ENCODE data around the gene FCHSD2. TPM values are rescaled to one million over a fixed set of nuclear protein-coding genes. Genes with fewer than 3 reads are reported as not detected.
"Not testable (repeated sequence)": the region's sequence is repeated elsewhere in the genome, so short reads cannot be mapped to it uniquely, and the experiment has no call there.

FCHSD2 gene
- polyA plus RNA-seq, 1 donor from 2014 or later = 72.1 TPM

- Mint-ChIP-seq H3K36me3 (peaks cover 16% of the 10 kb centered on the region), H3K27me3 (no peaks in the 10 kb centered on the region)
Measured at GRCh38 chr11:73099512-73100266, 42.4 kb downstream of the FCHSD2 start.

GRCh38 chr11:73095613-73096012 is 46.5 kb downstream of the FCHSD2 start:
- peaks cover 41 to 55% (median 50%) of the 10 kb centered on the region in 3 donors for H3K4me1 Mint-ChIP-seq
- peak overlapping the region in 2 of 4 donors; percentile 2 to 72 for H3K4me3 Mint-ChIP-seq
- no peaks in the 10 kb centered on the region for H3K27me3 Mint-ChIP-seq
- H3K36me3 Mint-ChIP-seq = peaks cover 23% of the 10 kb centered on the region
- no peaks in the 10 kb centered on the region for H3K9me3 Mint-ChIP-seq
- peak overlapping the region; percentile 16 to 65 (median 57) for H3K27ac Mint-ChIP-seq

More at GRCh38 chr11:73099512-73100266, 42.4 kb downstream of the FCHSD2 start:
- Mint-ChIP-seq H3K4me1 (peaks cover 50 to 63% (median 57%) of the 10 kb centered on the region in 3 donors), H3K27ac (peak overlapping the region; percentile 64 to 93 (median 92)), H3K4me3 (peak overlapping the region in 3 of 4 donors; percentile 23 to 65 (median 34)), H3K9me3 (peaks cover 0 to 3% (median 0%) of the 10 kb centered on the region in 3 donors)

- Mint-ChIP-seq H3K4me3 (peak overlapping the region in 1 of 4 donors; percentile 55), H3K27ac (peak overlapping the region; percentile 54 to 89 (median 60)), H3K36me3 (peaks cover 20% of the 10 kb centered on the region), H3K27me3 (no peaks in the 10 kb centered on the region), H3K4me1 (peaks cover 45 to 56% (median 47%) of the 10 kb centered on the region in 3 donors), H3K9me3 (no peaks in the 10 kb centered on the region)
Measured at GRCh38 chr11:73091521-73092305, 50.4 kb downstream of the FCHSD2 start.

GRCh38 chr11:73087730-73088129 is 54.4 kb downstream of the FCHSD2 start:
- peak overlapping the region in 2 of 4 donors; percentile 71 to 78 for H3K4me3 Mint-ChIP-seq
- H3K4me1 Mint-ChIP-seq = peaks cover 43 to 58% (median 48%) of the 10 kb centered on the region in 3 donors
- H3K36me3 Mint-ChIP-seq = peaks cover 17% of the 10 kb centered on the region
- no peaks in the 10 kb centered on the region for H3K27me3 Mint-ChIP-seq
- H3K9me3 Mint-ChIP-seq = no peaks in the 10 kb centered on the region
- peak overlapping the region; percentile 43 to 71 (median 63) for H3K27ac Mint-ChIP-seq

GRCh38 chr11:73085189-73085875 is 56.8 kb downstream of the FCHSD2 start:
- Mint-ChIP-seq H3K9me3 (no peaks in the 10 kb centered on the region), H3K4me1 (peaks cover 32 to 51% (median 39%) of the 10 kb centered on the region in 3 donors)

GRCh38 chr11:73078631-73079030 is 63.5 kb downstream of the FCHSD2 start:
- Mint-ChIP-seq H3K27ac (peak overlapping the region in 1 of 3 donors; percentile 46), H3K27me3 (no peaks in the 10 kb centered on the region), H3K4me1 (peaks cover 31 to 57% (median 31%) of the 10 kb centered on the region in 3 donors), H3K9me3 (peaks cover 0 to 7% (median 0%) of the 10 kb centered on the region in 3 donors), H3K36me3 (peaks cover 27% of the 10 kb centered on the region), H3K4me3 (peak overlapping the region in 2 of 4 donors; percentile 1 to 76)

More at GRCh38 chr11:73085189-73085875, 56.8 kb downstream of the FCHSD2 start:
- H3K4me3 Mint-ChIP-seq = peak overlapping the region in 3 of 4 donors; percentile 13 to 63 (median 23)
- H3K27ac Mint-ChIP-seq = peak overlapping the region; percentile 36 to 84 (median 57)
- peaks cover 14% of the 10 kb centered on the region for H3K36me3 Mint-ChIP-seq
- H3K27me3 Mint-ChIP-seq = no peaks in the 10 kb centered on the region

- Mint-ChIP-seq H3K27ac (no peak overlapping the region), H3K9me3 (peaks cover 0 to 7% (median 0%) of the 10 kb centered on the region in 3 donors), H3K36me3 (peaks cover 27% of the 10 kb centered on the region), H3K27me3 (no peaks in the 10 kb centered on the region), H3K4me3 (no peak overlapping the region), H3K4me1 (peaks cover 36 to 62% (median 40%) of the 10 kb centered on the region in 3 donors)
Measured at GRCh38 chr11:73077454-73077853, 64.7 kb downstream of the FCHSD2 start.

GRCh38 chr11:73074319-73074718 is 67.8 kb downstream of the FCHSD2 start:
- Mint-ChIP-seq H3K4me1 (peaks cover 54 to 65% (median 55%) of the 10 kb centered on the region in 3 donors), H3K27me3 (no peaks in the 10 kb centered on the region), H3K27ac (peak overlapping the region in 2 of 3 donors; percentile 64 to 93), H3K9me3 (peaks cover 0 to 7% (median 0%) of the 10 kb centered on the region in 3 donors), H3K36me3 (peaks cover 21% of the 10 kb centered on the region), H3K4me3 (peak overlapping the region in 2 of 4 donors; percentile 67 to 85)

GRCh38 chr11:73072935-73073481 is 69.1 kb downstream of the FCHSD2 start:
- H3K27ac Mint-ChIP-seq = peak overlapping the region; percentile 0 to 28 (median 21)
- no peaks in the 10 kb centered on the region for H3K27me3 Mint-ChIP-seq
- H3K4me1 Mint-ChIP-seq = peaks cover 49 to 58% (median 51%) of the 10 kb centered on the region in 3 donors
- H3K4me3 Mint-ChIP-seq = peak overlapping the region; percentile 8 to 87 (median 66)
- peaks cover 11% of the 10 kb centered on the region for H3K36me3 Mint-ChIP-seq
- peaks cover 0 to 7% (median 0%) of the 10 kb centered on the region in 3 donors for H3K9me3 Mint-ChIP-seq

- Mint-ChIP-seq H3K4me3 (no peak overlapping the region), H3K27ac (peak overlapping the region in 2 of 3 donors; percentile 23 to 31)
Measured at GRCh38 chr11:73070653-73071052, 71.5 kb downstream of the FCHSD2 start.

GRCh38 chr11:73061857-73062424 is 80.2 kb downstream of the FCHSD2 start:
- Mint-ChIP-seq H3K4me1 (peaks cover 65 to 85% (median 67%) of the 10 kb centered on the region in 3 donors), H3K4me3 (peak overlapping the region in 1 of 4 donors; percentile 31), H3K27ac (peak overlapping the region in 2 of 3 donors; percentile 35 to 87), H3K36me3 (peaks cover 11% of the 10 kb centered on the region)
- H3K9me3 Mint-ChIP-seq, H3K27me3 Mint-ChIP-seq: not testable (repeated sequence)

More at GRCh38 chr11:73070653-73071052, 71.5 kb downstream of the FCHSD2 start:
- Mint-ChIP-seq H3K27me3 (no peaks in the 10 kb centered on the region), H3K36me3 (peaks cover 14% of the 10 kb centered on the region), H3K9me3 (peaks cover 0 to 3% (median 0%) of the 10 kb centered on the region in 3 donors), H3K4me1 (peaks cover 56 to 64% (median 63%) of the 10 kb centered on the region in 3 donors)

GRCh38 chr11:73061434-73061833 is 80.7 kb downstream of the FCHSD2 start:
- H3K27me3 Mint-ChIP-seq, H3K4me3 Mint-ChIP-seq, H3K9me3 Mint-ChIP-seq, H3K36me3 Mint-ChIP-seq: not testable (repeated sequence)
- peak overlapping the region in 1 of 3 donors; percentile 87 for H3K27ac Mint-ChIP-seq
- peaks cover 63 to 82% (median 67%) of the 10 kb centered on the region in 3 donors for H3K4me1 Mint-ChIP-seq

GRCh38 chr11:73059915-73060314 is 82.2 kb downstream of the FCHSD2 start:
- Mint-ChIP-seq H3K27ac (peak overlapping the region; percentile 50 to 79 (median 76)), H3K27me3 (no peaks in the 10 kb centered on the region), H3K4me1 (peaks cover 54 to 77% (median 64%) of the 10 kb centered on the region in 3 donors), H3K36me3 (peaks cover 5% of the 10 kb centered on the region), H3K4me3 (no peak overlapping the region), H3K9me3 (peaks cover 0 to 4% (median 4%) of the 10 kb centered on the region in 3 donors)

Data from IgD-negative memory B cell (primary cell).